ENCODE results near the gene KLF14.
"Not testable (repeated sequence)": the region's sequence is repeated elsewhere in the genome, so short reads cannot be mapped to it uniquely, and the experiment has no call there.

Gene KLF14

DNA sequence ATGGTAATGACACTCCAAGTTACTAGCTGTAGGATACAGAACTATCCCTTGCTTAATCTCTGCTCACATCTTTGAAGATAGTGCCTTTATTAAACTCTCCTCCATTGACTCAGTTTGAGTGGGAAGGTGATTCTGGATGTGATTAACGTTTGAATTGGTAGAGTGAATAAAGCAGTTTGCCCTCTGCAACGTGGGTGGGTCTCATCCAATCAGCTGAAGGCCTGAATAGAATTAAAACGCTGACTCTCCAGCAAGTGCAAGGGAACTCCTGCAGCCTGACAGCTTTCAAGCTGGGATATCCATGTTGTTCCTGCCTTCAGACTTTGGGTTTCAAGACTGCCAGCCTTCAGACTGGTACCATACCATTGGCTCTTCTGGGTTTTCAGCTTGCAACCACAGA, 21.6 kb downstream of the KLF14 start:
- no peak for DNase-seq (ENCODE audit: low read depth)

DNA sequence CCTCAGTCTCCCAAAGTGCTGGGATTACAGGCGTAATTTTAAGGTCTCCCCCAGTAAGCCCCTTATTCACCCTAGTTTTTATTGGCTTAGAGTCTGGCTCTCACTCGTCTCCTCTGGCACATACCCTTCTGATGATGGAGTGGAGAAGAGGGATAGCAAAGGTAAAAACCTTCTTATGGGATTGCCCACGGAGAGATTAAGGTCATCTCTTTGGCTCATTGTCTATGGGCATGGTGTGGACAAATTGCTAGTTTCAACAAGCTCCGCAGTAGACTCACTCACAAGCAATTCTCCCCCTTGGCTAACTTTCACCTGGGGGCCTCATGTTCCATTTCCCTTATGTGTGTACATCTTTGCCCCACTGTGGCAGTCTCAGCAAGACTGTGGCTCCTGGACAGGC, 25.2 kb downstream of the KLF14 start:
- no peak for DNase-seq (ENCODE audit: low read depth)

DNA sequence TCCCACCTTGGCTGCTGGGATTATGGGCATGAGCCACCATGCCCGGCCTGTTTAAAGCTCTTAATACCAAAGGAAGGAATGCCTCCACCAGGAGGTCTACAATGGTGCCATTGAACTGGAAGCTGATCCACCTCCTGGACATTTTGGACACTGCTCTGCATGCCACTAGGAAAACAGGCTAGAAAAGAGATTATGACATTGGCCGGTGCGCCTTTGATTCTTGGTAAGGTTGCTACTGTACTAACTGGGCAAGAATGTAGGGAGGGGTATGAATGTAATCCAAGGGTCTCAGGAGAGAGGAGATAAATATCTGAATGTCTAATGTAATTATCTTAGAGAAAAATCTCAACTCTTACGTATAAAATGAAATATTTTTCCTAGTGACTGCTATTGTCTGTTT, 26.0 kb downstream of the KLF14 start:
- no peak for DNase-seq (ENCODE audit: low read depth)

DNA sequence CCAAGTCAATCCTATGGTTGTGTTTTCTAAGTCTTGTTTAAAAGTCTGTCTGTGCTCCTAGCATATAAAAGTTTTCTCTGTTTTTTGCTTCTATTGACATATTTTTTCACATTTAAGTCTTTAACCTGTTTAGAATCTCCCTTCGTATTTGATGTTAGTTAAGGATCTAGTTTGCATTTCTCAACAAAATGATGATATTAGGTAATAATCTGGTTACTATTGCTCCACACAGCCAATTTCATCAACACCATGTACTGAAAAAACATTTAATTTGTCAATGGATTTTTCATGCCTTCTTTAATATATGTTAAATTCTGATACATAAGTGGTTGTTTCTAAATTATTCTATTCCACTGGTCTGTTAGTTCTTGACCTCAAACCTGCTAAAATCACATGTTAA, 30.2 kb downstream of the KLF14 start:
- DNase-seq (ENCODE audit: low read depth) = no peak

DNA sequence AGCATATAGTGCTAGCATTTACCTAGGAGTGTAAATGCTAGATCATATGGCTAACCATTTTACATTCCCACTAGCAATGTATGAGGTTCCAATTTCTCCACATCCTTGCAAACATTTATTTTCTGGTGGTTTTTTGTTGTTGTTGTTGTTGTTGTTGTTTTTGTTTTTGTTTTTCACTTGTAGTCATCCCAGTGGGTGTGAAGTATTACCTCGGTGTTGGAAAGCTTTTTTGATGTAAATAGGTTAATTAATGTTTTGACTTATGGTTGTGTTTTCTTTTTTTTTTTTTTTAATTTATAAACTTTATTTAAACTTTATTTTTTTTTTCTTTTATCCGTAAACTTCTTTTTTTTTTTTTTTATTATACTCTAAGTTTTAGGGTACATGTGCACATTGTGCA, 32.4 kb downstream of the KLF14 start:
- DNase-seq (ENCODE audit: low read depth) = no peak

DNA sequence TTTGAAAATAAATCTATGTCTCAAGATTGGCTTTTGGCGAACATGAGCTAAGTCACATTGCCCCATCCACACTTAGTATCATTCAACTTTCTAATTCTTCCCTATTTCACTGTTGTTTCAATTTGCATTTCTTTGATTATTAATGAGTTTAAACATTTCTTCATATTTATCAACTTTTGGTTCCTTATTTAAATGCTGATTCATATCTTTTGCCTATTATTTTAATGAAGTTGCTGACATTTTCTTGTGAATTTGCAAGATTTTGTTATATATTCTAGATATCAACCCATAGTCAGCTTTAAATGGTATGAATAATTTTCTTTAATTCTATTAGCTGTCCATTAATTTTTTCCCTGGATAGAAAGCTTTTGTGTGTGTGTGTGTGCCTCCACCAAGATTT, 33.2 kb downstream of the KLF14 start:
- no peak for DNase-seq (ENCODE audit: low read depth)

DNA sequence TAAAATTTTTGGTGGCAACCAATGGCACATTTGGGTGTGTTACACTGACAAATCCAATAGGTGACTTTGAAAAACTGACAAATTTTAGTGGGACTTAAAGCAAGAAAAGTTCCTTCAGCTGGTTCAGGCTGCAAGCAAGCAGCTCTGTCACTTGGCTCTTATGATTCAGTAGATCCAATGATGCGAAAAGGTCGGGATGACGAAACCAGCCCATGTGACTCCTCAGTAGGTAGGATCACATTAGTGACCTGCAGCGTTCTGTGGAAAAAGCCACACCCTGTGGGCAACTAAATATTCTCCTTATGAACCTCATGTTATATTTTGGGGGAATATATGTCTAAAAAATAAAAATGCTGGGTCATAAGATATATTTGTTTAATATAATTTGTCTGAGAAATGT, 34.3 kb downstream of the KLF14 start:
- DNase-seq (ENCODE audit: low read depth) = no peak

DNA sequence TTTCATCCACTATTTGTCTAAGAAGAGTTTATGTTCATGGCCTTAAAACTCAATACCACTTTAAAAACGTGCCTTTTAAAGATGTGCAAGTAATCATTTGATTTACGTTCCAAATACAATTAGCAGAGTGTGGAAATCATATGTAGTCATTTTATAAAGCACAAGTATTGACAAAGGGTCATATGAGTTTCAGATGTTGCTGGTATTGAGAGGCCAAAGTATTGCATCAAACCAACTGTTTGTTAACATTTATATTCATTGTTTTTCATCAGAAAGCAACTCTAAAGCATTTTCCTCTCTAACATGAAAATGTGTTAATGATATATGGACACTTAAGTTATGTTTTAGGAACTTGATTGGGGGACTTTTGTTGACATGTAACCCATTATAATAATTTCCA, 36.2 kb downstream of the KLF14 start:
- no peak for DNase-seq (ENCODE audit: low read depth)

DNA sequence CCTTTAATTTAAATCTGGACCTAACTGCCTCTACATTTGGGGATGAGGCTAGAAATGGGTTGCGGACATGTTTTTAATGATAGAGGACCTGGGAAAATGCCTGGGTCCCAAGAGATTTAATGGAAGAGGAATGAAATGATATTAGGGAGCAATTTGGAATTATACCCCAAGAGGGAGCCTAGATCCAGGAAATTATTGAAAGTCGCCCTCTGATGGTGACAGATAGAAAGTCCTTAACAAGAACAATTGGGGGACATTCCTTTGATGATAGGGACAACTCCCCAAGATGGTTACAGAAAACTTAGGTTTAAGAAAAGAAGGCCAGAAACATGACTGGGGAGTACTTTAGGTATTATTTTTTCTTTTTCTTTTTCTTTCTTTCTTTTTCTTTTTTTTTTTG, 38.2 kb downstream of the KLF14 start:
- no peak for DNase-seq (ENCODE audit: low read depth)

DNA sequence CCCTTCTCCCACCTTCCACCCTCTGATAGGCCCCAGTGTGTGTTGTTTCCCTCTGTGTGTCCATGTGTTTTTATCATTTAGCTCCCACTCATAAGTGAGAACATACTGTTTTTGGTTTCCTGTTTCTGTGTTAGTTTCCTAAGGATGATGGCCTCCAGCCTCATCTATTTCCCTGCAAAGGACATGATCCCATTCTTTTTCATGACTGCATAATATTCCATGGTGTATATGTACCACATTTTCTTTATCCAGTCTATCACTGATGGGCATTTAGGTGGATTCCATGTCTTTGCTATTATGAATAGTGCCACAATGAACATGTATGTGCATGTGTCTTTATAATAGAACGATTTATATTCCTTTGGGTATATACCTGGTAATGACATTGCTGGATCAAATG, 41.6 kb downstream of the KLF14 start:
- not testable (repeated sequence) for DNase-seq (ENCODE audit: low read depth)

DNA sequence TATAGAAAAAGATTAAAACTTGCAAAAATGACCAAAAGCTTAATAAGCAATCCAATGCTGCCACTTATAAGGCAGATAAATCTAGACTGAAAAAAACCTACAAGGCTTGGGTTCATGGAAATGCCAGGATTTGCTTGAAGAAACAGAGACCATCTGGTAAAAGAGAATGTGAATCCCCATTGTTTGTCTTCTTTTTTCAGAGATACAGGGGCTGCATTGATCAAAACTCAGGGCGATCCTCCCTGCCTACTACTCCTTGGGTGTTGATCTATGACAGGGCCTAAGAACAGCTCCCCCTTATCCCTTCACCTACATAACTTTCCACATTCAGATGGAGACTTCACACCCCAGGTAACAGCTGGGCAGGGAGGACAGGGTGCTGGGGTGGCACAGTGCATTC, 44.3 kb downstream of the KLF14 start:
- no peak for DNase-seq (ENCODE audit: low read depth)

DNA sequence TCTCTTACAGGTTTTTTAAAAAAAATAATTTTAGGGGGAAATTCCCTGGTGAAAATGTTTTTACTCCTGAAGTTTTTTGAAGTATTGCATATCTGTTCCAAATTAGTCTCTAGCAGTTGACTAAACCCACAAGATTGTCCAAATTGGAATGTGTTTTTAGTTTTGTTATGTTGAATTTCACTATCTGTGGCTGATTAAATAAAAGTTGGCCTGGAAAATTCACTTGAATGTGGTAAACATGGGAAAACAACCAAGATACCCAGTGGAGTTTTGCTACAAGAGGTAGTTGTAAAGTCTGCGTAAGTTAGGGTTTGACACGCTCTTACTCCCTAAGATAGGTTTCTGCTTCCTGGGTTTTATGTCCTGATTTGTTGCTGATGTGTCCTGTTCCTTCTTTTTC, 51.0 kb downstream of the KLF14 start:
- no peak for DNase-seq (ENCODE audit: low read depth)

Data from CMK (cell line).